D721Med (cell line): Measurements from ENCODE around the gene ELMO2.

Experiments used
- DNase-seq: peaks from one replicate; pipeline ENCODE4 v3.0.0; 2011; ENCODE audit warnings: low spot score; ENCODE audit not compliant: insufficient read length
- FAIRE-seq: peaks from 2 replicates; lab custom pipeline; 2011; peaks lifted over from hg19 to GRCh38; lab: Jason Lieb, UNC
- TF ChIP-seq, protein P1 (sequence below): IDR thresholded peaks from 2 replicates; pipeline ENCODE4 v1.5.1; 2012; ENCODE audit warnings: mild to moderate bottlenecking, control low read depth; ENCODE audit not compliant: insufficient read depth; ENCODE audit errors: missing control alignments

ELMO2 gene

DNA sequence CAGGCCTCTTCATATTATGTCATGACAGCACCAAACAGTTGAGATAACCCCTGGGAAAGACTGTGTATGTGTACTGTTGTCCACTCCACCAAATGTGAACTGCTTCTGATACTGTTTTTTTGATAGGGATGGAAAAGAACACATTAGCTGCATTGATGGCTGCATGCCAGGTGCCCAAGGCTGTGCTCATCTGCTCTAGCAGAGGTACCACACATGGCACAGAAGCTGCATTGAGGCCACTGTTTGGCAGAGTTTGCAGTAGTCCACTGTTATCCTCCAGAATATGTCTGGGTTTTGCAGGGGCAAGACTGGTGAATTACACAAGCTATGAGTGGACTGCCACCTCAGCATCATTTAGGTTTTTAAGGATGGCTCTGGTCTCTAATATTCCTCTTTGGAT is 28.2 kb upstream of the ELMO2 start:
- FAIRE-seq (no peak), DNase-seq (no peak)
- TF ChIP-seq, protein P1, sequence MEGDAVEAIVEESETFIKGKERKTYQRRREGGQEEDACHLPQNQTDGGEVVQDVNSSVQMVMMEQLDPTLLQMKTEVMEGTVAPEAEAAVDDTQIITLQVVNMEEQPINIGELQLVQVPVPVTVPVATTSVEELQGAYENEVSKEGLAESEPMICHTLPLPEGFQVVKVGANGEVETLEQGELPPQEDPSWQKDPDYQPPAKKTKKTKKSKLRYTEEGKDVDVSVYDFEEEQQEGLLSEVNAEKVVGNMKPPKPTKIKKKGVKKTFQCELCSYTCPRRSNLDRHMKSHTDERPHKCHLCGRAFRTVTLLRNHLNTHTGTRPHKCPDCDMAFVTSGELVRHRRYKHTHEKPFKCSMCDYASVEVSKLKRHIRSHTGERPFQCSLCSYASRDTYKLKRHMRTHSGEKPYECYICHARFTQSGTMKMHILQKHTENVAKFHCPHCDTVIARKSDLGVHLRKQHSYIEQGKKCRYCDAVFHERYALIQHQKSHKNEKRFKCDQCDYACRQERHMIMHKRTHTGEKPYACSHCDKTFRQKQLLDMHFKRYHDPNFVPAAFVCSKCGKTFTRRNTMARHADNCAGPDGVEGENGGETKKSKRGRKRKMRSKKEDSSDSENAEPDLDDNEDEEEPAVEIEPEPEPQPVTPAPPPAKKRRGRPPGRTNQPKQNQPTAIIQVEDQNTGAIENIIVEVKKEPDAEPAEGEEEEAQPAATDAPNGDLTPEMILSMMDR = no peak

DNA sequence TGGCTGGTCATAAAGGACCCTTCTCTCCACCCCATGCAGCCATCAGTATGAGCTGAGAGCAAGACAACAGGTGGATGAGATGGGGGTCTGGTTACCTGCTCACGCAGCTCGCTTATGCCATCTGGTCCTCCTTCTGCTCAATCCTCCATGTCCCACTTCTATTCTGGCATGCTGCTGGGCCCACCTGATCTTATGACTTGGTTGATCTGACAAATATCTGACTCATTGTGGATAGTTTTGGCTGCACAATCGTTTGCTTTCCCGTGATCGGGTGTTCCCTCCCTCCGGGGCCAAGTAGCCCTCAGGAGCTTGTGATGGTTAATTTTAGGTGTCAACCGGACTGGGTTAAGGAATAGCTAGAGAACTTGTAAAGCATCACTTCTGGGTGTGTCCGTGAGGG is 26.6 kb upstream of the ELMO2 start:
- TF ChIP-seq, protein P1 = no peak
- FAIRE-seq = no peak
- no peak for DNase-seq

DNA sequence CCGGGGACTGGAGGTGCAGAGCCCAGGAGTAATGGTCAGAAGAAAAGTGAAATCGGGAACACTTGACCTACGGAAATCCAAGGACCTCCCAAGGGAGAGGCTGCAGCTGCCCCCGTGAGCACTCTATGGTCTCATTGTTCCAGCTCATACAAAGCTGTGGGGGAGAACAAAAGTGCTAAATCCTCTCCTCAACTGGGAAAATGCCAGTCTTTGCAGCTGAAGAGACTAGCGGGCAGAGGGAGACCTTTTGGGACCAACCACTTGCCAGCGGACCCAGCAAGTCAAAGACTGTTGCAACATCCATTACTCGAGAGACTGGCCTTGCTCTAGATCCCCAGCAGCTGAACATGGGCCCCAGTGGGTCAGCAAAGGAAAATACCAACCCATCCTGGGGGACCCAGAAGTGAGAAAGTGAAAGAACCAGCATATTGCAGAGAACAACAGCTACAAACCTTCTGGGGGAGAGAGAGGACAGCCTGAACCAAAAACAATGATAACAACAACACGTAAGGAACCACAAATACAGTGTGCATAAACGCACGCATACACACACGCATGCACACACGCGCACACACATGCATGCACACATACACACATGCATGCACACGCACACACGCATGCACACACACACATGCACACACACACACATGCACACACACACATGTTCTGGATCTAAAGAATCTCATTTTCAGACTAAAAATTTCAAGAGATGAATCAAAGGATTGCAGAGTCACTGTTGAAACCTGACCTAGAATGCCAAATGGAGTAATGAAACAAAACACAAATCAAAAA is 24.7 kb upstream of the ELMO2 start:
- DNase-seq (no peak), FAIRE-seq (no peak)
- TF ChIP-seq, protein P1 = no peak

DNA sequence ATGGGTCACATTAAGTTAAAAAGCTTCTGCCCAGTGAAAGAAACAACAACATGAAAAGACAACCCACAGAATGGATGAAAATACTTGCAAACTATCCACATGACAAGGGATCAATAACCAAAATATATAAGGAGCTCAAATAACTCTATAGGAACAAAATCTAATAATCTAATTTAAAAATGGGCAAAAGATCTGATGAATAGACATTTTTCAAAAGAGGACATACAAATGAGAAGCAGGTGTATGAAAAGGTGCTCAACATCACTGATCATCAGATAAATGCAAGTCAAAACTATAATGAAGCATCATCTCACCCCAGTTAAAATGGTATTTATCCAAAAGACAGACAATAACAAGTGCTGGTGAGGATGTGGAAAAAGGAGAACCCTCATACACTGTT is 21.0 kb upstream of the ELMO2 start:
- no peak for FAIRE-seq
- TF ChIP-seq, protein P1 = no peak
- no peak for DNase-seq

DNA sequence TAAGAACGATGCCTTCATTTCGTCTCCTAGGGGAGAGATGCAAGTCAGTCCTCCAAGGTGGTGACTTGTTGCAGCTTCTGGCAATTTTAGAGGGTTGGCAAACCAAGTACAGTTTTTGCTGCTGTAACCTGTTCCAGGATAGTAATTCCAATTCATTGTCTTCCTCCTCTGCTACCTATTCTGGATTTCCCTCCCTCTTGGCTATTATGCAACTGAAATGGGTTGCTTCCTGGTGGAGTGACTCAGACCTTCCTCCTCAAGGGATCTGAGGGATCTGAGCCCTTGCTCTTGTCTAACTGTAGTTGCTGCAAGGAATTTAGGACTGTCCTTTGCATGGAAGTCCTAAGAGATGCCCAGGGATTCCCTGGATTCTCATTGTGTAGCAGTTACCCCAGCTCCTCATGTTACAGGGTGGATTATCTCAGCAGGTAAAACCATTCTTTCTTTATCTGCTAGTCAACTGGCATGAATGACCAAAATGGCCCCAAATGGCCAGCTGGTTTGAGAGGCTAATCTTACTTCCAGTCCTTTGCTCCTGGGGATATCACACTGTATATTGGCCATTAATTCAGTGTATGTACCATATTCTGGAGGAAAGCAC is 17.6 kb upstream of the ELMO2 start:
- TF ChIP-seq, protein P1 = no peak
- no peak for DNase-seq
- FAIRE-seq = no peak

DNA sequence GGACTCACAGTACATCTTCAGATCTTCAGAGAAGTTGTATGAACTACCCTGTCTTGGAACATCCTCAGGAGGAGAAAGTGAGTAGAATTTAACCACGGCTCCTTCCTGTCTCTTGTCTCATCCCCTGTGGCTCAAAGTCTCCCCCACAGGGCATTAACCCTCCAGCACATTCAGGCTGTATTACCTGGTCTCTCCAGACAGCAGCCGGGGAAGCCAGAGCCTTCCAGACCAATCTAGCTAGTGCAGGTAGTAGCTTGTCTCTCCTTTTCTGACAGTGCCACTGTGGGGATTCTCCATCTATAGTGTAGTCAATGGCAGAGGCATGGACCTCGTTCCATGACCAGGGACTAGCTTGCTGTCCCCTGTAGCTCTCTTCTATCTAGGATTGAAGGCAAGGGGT is 16.9 kb upstream of the ELMO2 start:
- FAIRE-seq = no peak
- no peak for DNase-seq
- TF ChIP-seq, protein P1 = no peak

DNA sequence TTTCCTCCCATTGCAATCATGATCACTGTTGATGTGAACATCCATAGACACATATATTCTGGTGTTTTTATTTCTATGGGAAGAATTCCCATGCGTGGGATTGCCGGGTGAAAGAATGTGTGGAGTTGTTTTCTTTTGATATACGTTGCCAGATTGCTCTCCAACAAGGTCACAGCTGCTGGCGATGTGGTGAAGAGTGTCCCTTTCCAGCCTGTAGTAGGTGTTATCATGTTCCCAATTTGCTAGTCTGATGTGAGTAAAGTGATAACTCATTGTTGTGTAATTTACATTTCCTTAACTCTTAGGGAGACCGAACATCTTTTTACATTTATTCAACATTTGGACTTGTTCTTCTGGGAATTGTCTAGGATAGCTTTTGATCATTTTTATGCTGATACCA is 14.5 kb upstream of the ELMO2 start:
- no peak for DNase-seq
- TF ChIP-seq, protein P1 = no peak
- FAIRE-seq = no peak
